H1 (cell line): ENCODE data around the gene NCAPD2. TPM values are rescaled to one million over a fixed set of nuclear protein-coding genes. Genes with fewer than 3 reads are reported as not detected.

Experiments
- CTCF ChIA-PET: fragments of 300-600 bp; sonication (Branson Sonifier 250); formaldehyde crosslinking; loops from one replicate; lab custom pipeline; 2021; ENCODE audit not compliant: partially characterized antibody; lab: Charles Lee
- POLR2A ChIA-PET: fragments of 300-600 bp; sonication (Branson Sonifier 250); formaldehyde crosslinking; loops from one replicate; lab custom pipeline; 2021; ENCODE audit warnings: inconsistent platforms; ENCODE audit not compliant: partially characterized antibody; lab: Charles Lee
- DNase-seq, 2 experiments: peaks; one replicate each; pipeline versions ENCODE4 v3.0.0 to v3.0.0-alpha.2; 2010 to 2022; ENCODE audit warnings: low spot score in 2 of 2, low read depth in 1 of 2, mixed read lengths in 1 of 2
- FAIRE-seq: peaks from 2 replicates; lab custom pipeline; 2011; peaks lifted over from hg19 to GRCh38; lab: Jason Lieb, UNC
- H2AFZ ChIP-seq: 2 replicates; pipeline ENCODE4 v1.8.1; 2012; ENCODE audit warnings: low read length, inconsistent platforms
- H2AK5ac ChIP-seq: 2 replicates; pipeline ENCODE4 v1.6.1; 2013; ENCODE audit warnings: low read depth, low read length
- H2BK120ac ChIP-seq: replicated peaks from 2 replicates; pipeline ENCODE3; 2013; ENCODE audit warnings: low read depth, low read length, inconsistent platforms
- H2BK12ac ChIP-seq: 2 replicates; pipeline ENCODE4 v1.6.1; 2013; ENCODE audit warnings: low read depth, low read length
- H2BK15ac ChIP-seq: 2 replicates; pipeline ENCODE4 v1.6.1; 2013; ENCODE audit warnings: low read length
- H2BK20ac ChIP-seq: 2 replicates; pipeline ENCODE4 v1.6.1; 2013; ENCODE audit warnings: low read length
- H2BK5ac ChIP-seq: 2 replicates; pipeline ENCODE4 v1.6.1; 2013; ENCODE audit warnings: low read depth, low read length
- H3K14ac ChIP-seq: 2 replicates; pipeline ENCODE4 v1.6.1; 2013; ENCODE audit warnings: inconsistent platforms; ENCODE audit not compliant: insufficient read length
- H3K18ac ChIP-seq: 2 replicates; pipeline ENCODE4 v1.6.1; 2013; ENCODE audit warnings: low read length; ENCODE audit errors: extremely low read depth
- H3K23ac ChIP-seq: 2 replicates; pipeline ENCODE4 v1.6.1; 2013; ENCODE audit warnings: inconsistent platforms; ENCODE audit not compliant: insufficient read length
- H3K23me2 ChIP-seq: 2 replicates; pipeline ENCODE4 v1.6.1; 2013; ENCODE audit warnings: low read depth, low read length
- H3K27ac ChIP-seq: 2 replicates; pipeline ENCODE4 v1.6.1; 2011; ENCODE audit warnings: low read depth, low read length, inconsistent platforms
- H3K27me3 ChIP-seq, 4 experiments: replicated peaks in 1 of 4; 1 replicate in 1 of 4; 2 replicates in 3 of 4; pipeline versions ENCODE4 v1.6.1 to v1.8.1; 2011 to 2013; ENCODE audit warnings: low read length in 3 of 4, mild to moderate bottlenecking in 3 of 4, inconsistent platforms in 2 of 4, mixed read lengths in 2 of 4, moderate library complexity in 1 of 4; ENCODE audit not compliant: control insufficient read depth in 3 of 4, insufficient read depth in 3 of 4; ENCODE audit errors: extremely low read depth in 1 of 4
- H3K36me3 ChIP-seq, 4 experiments: 2 replicates each; pipeline versions ENCODE4 v1.6.1 to v1.8.1; 2011 to 2013; ENCODE audit warnings: mild to moderate bottlenecking in 4 of 4, low read length in 3 of 4, moderate library complexity in 2 of 4, control low read depth in 1 of 4, inconsistent platforms in 1 of 4; ENCODE audit not compliant: insufficient read depth in 4 of 4, control insufficient read depth in 2 of 4
- H3K4ac ChIP-seq: replicated peaks from 2 replicates; pipeline ENCODE3; 2013; ENCODE audit warnings: low read length, low read depth, mixed read lengths, inconsistent platforms; ENCODE audit not compliant: insufficient read length
- H3K4me1 ChIP-seq, 4 experiments: replicated peaks in 1 of 4; 1 replicate in 1 of 4; 2 replicates in 3 of 4; pipeline versions ENCODE4 v1.6.1 to v1.8.1; 2011 to 2013; ENCODE audit warnings: low read length in 3 of 4, inconsistent platforms in 2 of 4, mixed read lengths in 1 of 4; ENCODE audit not compliant: insufficient read depth in 4 of 4, control insufficient read depth in 3 of 4
- H3K4me2 ChIP-seq, 2 experiments: 2 replicates each; pipeline versions ENCODE4 v1.6.1 to v1.8.1; 2011 to 2013; ENCODE audit warnings: low read depth in 2 of 2, low read length in 2 of 2, control low read depth in 1 of 2, inconsistent platforms in 1 of 2, mild to moderate bottlenecking in 1 of 2; ENCODE audit not compliant: insufficient read depth in 1 of 2
- H3K4me3 ChIP-seq, 4 experiments: fragments of 200-600, 300-600 bp in 1 of 4; sonication (generic), shearing (Covaris generic), sonication (Bioruptor Twin) in 1 of 4; 2 replicates each; pipeline versions ENCODE4 v1.5.1 to v1.8.1; 2011 to 2016; ENCODE audit warnings: low read length in 4 of 4, low read depth in 3 of 4, control low read depth in 2 of 4, inconsistent platforms in 2 of 4, mild to moderate bottlenecking in 2 of 4, mixed read lengths in 1 of 4, moderate library complexity in 1 of 4; ENCODE audit not compliant: insufficient read depth in 2 of 4; ENCODE audit errors: extremely low read depth in 1 of 4
- H3K56ac ChIP-seq: replicated peaks from 2 replicates; pipeline ENCODE3; 2013; ENCODE audit warnings: low read depth, mild to moderate bottlenecking, mixed read lengths, low read length, inconsistent platforms; ENCODE audit not compliant: insufficient read length
- H3K79me1 ChIP-seq: 2 replicates; pipeline ENCODE4 v1.6.1; 2013; ENCODE audit warnings: low read depth, low read length, control low read depth
- H3K79me2 ChIP-seq, 2 experiments: 2 replicates each; pipeline versions ENCODE4 v1.6.1 to v1.8.1; 2012 to 2013; ENCODE audit warnings: low read length in 2 of 2, mild to moderate bottlenecking in 2 of 2, inconsistent platforms in 1 of 2; ENCODE audit not compliant: insufficient read depth in 2 of 2, control insufficient read depth in 1 of 2
- H3K9ac ChIP-seq, 4 experiments: replicated peaks in 1 of 4; 1 replicate in 1 of 4; 2 replicates in 3 of 4; pipeline versions ENCODE4 v1.6.1 to v1.8.1; 2011 to 2013; ENCODE audit warnings: low read depth in 3 of 4, low read length in 3 of 4, control low read depth in 2 of 4, mild to moderate bottlenecking in 2 of 4, moderate library complexity in 2 of 4, inconsistent platforms in 1 of 4; ENCODE audit errors: extremely low read depth in 1 of 4
- H3K9me3 ChIP-seq, 2 experiments: 2 replicates each; pipeline versions ENCODE4 v1.6.1 to v1.8.1; 2012 to 2013; ENCODE audit warnings: mild to moderate bottlenecking in 2 of 2, moderate library complexity in 2 of 2, control low read depth in 1 of 2, inconsistent platforms in 1 of 2, low read depth in 1 of 2, low read length in 1 of 2, mixed read lengths in 1 of 2; ENCODE audit not compliant: insufficient read depth in 2 of 2
- H4K20me1 ChIP-seq, 2 experiments: replicated peaks in 1 of 2; 2 replicates each; pipeline versions ENCODE3 to v1.8.1; 2011 to 2013; ENCODE audit warnings: inconsistent platforms in 2 of 2, low read length in 2 of 2, mild to moderate bottlenecking in 1 of 2; ENCODE audit not compliant: insufficient read depth in 2 of 2, control insufficient read depth in 1 of 2
- H4K5ac ChIP-seq: 2 replicates; pipeline ENCODE4 v1.6.1; 2013; ENCODE audit warnings: low read length, low read depth, mixed read lengths, inconsistent platforms; ENCODE audit not compliant: insufficient read length
- H4K8ac ChIP-seq: 2 replicates; pipeline ENCODE4 v1.8.0; 2013; ENCODE audit warnings: mild to moderate bottlenecking, moderate library complexity, low read length, inconsistent platforms; ENCODE audit not compliant: insufficient read depth; ENCODE audit errors: extremely low read depth
- H4K91ac ChIP-seq: replicated peaks from 2 replicates; pipeline ENCODE3; 2013; ENCODE audit warnings: low read length, mixed read lengths, inconsistent platforms; ENCODE audit not compliant: insufficient read length
- CBX8 ChIP-seq: fragments of 300-800, 300-1000 bp; sonication (generic); IDR thresholded peaks from 2 replicates; pipeline ENCODE4 v1.7.1; 2016; ENCODE audit warnings: low read depth, low read length, borderline replicate concordance
- HDAC2 ChIP-seq, 2 experiments: fragments of 300-600 bp in 1 of 2; sonication (generic) in 1 of 2; IDR thresholded peaks; 2 replicates each; pipeline ENCODE4 v1.6.1; 2011 to 2012; ENCODE audit warnings: low read depth in 2 of 2, low read length in 2 of 2, mild to moderate bottlenecking in 2 of 2, moderate library complexity in 2 of 2, borderline replicate concordance in 1 of 2, inconsistent platforms in 1 of 2
- KDM4A ChIP-seq: IDR thresholded peaks from one replicate; pipeline ENCODE4 v1.7.1; 2012; ENCODE audit warnings: low read depth, mild to moderate bottlenecking, moderate library complexity, low read length, inconsistent platforms; ENCODE audit not compliant: severe bottlenecking
- SAP30 ChIP-seq: fragments of 300-600 bp; sonication (generic); IDR thresholded peaks from 2 replicates; pipeline ENCODE4 v1.7.1; 2012; ENCODE audit warnings: low read length, moderate library complexity, mild to moderate bottlenecking, inconsistent platforms; ENCODE audit not compliant: insufficient read depth, insufficient replicate concordance
- SIN3A ChIP-seq, 2 experiments: IDR thresholded peaks in 1 of 2; conservative IDR thresholded peaks in 1 of 2; 2 replicates each; pipeline ENCODE4 v1.6.1; 2011 to 2012; ENCODE audit warnings: low read length in 2 of 2, improper control_type of control experiment in 1 of 2, low read depth in 1 of 2, mild to moderate bottlenecking in 1 of 2
- WGBS, 2 experiments: shearing (Covaris generic) in 1 of 2; methylation state at CpG; one replicate each; pipeline versions ENCODE4 v1.1.6 to v1.1.7; 2013 to 2015; ENCODE audit warnings: low lambda C conversion rate in 2 of 2, mixed read lengths in 2 of 2, inconsistent platforms in 1 of 2, low coverage in 1 of 2, missing lambda C conversion rate in 1 of 2; ENCODE audit not compliant: insufficient replicate concordance in 2 of 2, insufficient coverage in 1 of 2, insufficient read length in 1 of 2; ENCODE audit errors: extremely low coverage in 1 of 2, missing lambda C conversion rate in 1 of 2; 5-methylcytosine and 5-hydroxymethylcytosine counted together
- polyA plus RNA-seq, 7 experiments: library from polyadenylated mRNA; depleted of rRNA in 3 of 7; stranded (reverse) in 5 of 7; unstranded in 2 of 7; fragments of >200 nt in 5 of 7; fragments of 200-250 nt in 2 of 7; gene quantifications; 1 replicate in 5 of 7; 2 replicates in 1 of 7; 4 replicates in 1 of 7; pipeline versions ENCODE4 v1.2.1 to v1.2.3, GENCODE V29; 2011 to 2013; ENCODE audit warnings: missing spikeins in 2 of 7, mixed read lengths in 2 of 7
- total RNA-seq: library from RNA; stranded (reverse); fragmentation: NEBNext Ultra II Directional; extraction: Animal tissue kit (Norgen Biotek cat#: 25700); gene quantifications from 2 replicates; pipeline ENCODE4 v1.2.1, GENCODE V29; 2021

The NCAPD2 gene
- total and polyA plus RNA-seq, 2 of the 8 experiments (the other 6 are each of a cell fraction or from before 2014, with no cell fraction given) = 55.8 to 132 TPM

GRCh38 chr12:6494258-6494743 lies 399 bp downstream of the NCAPD2 start:
- no peaks in the 10 kb centered on the region for H3K27me3 ChIP-seq
- peak overlapping the region; percentile 87 for H2BK5ac ChIP-seq
- H3K79me2 ChIP-seq = peaks cover 0 to 38% of the 10 kb centered on the region in 2 experiments; a peak in 3 of 4 replicates
- H4K20me1 ChIP-seq = peaks cover 4% of the 10 kb centered on the region in 2 experiments
- H3K4me2 ChIP-seq = peak overlapping the region; percentile 86 to 88
- DNase-seq (no peak), FAIRE-seq (no peak)
- H3K56ac ChIP-seq = peak overlapping the region; percentile 24
- H3K4me1 ChIP-seq = peaks cover 0 to 6% (median 4%) of the 10 kb centered on the region in 4 experiments; a peak in 4 of 7 replicates
- no peak overlapping the region for H2BK20ac ChIP-seq
- no peak overlapping the region for H2BK12ac ChIP-seq
- peaks cover 3% of the 10 kb centered on the region for H3K79me1 ChIP-seq
- peak overlapping the region; percentile 44 for H3K4ac ChIP-seq
- CTCF ChIA-PET = interaction anchor here (1.0 to 3.0 kb wide), 3 partner anchors 11 to 43 kb away, joined by 3 to 15 read pairs (median 6); no protein-coding TSS in a partner anchor
- POLR2A ChIA-PET = interaction anchor here (0.8 to 3.9 kb wide), 10 partner anchors 9 to 111 kb away, joined by 3 to 39 read pairs (median 6); partner anchors contain the start of genes GAPDH, NOP2 and VAMP1
- peak overlapping the region; percentile 11; the same call in 1 of the 2 replicates for H3K18ac ChIP-seq
- H4K5ac ChIP-seq = peak overlapping the region; percentile 57
- no peak overlapping the region for H2BK120ac ChIP-seq
- no peak overlapping the region for H4K8ac ChIP-seq
- no peak overlapping the region for H2AK5ac ChIP-seq
- H3K27ac ChIP-seq = peak overlapping the region; percentile 81; the same call in 1 of the 2 replicates
- TF ChIP-seq HDAC2 (IDR thresholded peaks at IDR 0.05; ENCODE audit: borderline replicate concordance in 1 of 2, low read depth in 2 of 2, low read length in 2 of 2) (0 out of 4 replicates have a peak, but pooled peaks of 1 of the 2 experiments have one; percentile 8), SIN3A (conservative IDR thresholded peaks at IDR 0.05 in 1 of 2, IDR thresholded peaks at IDR 0.05 in 1 of 2; ENCODE audit: low read depth in 1 of 2, low read length in 2 of 2) (peak in 1 of 2 experiments; percentile 41; a peak in 2 of 4 replicates), KDM4A (no peak), CBX8 (no peak), SAP30 (peak; percentile 18)
- H3K23ac ChIP-seq = no peak overlapping the region
- peak overlapping the region; percentile 60 to 93 (median 86) for H3K4me3 ChIP-seq
- no peak overlapping the region for H2BK15ac ChIP-seq
- peak overlapping the region; percentile 36 to 89 (median 66) for H3K9ac ChIP-seq
- H3K23me2 ChIP-seq = peaks cover 7% of the 10 kb centered on the region
- peak overlapping the region; percentile 53; the same call in 1 of the 2 replicates for H2AFZ ChIP-seq
- peak overlapping the region; percentile 31 for H4K91ac ChIP-seq
- H3K14ac ChIP-seq = no peak overlapping the region
- WGBS, 2 experiments = 6% methylated on average over 14 of the region's 14 CpGs; no CpG with 5 or more reads in 1 of the 2 experiments
- peaks cover 5 to 39% (median 20%) of the 10 kb centered on the region in 4 experiments; a peak in 7 of 8 replicates for H3K36me3 ChIP-seq
- no peaks in the 10 kb centered on the region for H3K9me3 ChIP-seq
